T-helper 1 cell (primary cell): Measurements from ENCODE around the gene AR.

Source experiments
- DNase-seq, 5 donors: peaks; one replicate each; pipeline ENCODE4 v3.0.0-alpha.2; 2012 to 2020
- total RNA-seq, 4 donors: gene quantifications; one replicate each; lab custom pipeline; 2026; lab: John Stamatoyannopoulos, UW

Gene AR, protein sequence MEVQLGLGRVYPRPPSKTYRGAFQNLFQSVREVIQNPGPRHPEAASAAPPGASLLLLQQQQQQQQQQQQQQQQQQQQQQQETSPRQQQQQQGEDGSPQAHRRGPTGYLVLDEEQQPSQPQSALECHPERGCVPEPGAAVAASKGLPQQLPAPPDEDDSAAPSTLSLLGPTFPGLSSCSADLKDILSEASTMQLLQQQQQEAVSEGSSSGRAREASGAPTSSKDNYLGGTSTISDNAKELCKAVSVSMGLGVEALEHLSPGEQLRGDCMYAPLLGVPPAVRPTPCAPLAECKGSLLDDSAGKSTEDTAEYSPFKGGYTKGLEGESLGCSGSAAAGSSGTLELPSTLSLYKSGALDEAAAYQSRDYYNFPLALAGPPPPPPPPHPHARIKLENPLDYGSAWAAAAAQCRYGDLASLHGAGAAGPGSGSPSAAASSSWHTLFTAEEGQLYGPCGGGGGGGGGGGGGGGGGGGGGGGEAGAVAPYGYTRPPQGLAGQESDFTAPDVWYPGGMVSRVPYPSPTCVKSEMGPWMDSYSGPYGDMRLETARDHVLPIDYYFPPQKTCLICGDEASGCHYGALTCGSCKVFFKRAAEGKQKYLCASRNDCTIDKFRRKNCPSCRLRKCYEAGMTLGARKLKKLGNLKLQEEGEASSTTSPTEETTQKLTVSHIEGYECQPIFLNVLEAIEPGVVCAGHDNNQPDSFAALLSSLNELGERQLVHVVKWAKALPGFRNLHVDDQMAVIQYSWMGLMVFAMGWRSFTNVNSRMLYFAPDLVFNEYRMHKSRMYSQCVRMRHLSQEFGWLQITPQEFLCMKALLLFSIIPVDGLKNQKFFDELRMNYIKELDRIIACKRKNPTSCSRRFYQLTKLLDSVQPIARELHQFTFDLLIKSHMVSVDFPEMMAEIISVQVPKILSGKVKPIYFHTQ
- total RNA-seq, result 0 to 0.69 (median 0.19) reads per million in 4 donors

DNA sequence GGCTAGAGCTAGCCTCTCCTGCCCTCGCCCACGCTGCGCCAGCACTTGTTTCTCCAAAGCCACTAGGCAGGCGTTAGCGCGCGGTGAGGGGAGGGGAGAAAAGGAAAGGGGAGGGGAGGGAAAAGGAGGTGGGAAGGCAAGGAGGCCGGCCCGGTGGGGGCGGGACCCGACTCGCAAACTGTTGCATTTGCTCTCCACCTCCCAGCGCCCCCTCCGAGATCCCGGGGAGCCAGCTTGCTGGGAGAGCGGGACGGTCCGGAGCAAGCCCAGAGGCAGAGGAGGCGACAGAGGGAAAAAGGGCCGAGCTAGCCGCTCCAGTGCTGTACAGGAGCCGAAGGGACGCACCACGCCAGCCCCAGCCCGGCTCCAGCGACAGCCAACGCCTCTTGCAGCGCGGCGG is at the start of gene AR:
AR (plus strand) TSS at position 204 of the 400 bp plus-strand sequence. CDS start 1,126 bp downstream, outside the sequence.
- no peak for DNase-seq

DNA sequence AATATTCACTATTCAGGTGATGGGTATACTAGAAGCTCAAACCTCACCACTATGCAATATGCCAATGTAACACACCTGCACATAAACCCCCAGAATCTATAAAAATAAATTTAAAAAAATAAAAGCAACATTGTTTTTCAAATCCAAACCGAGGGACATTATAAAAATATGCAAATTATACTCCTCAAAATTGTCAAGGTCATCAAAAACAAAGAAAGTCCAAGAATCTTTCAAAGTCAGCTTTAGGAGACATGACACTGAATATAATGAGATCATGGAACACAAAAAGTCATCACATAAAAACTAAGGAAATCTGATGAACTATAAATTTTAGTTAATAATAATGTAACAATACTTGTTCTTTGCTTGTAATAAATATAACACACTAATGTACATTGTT is 43.2 kb upstream of the AR start:
- no peak for DNase-seq

DNA sequence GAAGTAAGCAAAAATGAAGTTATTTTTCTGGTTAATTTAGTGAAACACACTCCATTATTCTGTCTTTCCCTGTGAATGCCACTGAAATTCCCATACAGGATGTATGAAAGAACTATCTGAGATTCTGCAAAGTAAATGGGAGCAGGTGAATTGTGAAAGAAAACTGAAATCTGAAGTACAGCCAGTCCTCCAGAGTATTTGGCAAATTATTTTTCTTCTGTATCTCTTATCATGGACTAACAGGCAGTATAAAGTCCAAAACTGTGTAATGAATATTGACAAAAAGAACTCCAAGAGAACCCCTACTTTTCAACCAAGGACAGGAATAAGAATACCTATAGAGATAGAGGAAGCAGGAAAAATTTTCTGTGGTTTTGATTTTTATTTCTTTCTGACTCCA is 40.8 kb upstream of the AR start:
- no peak for DNase-seq

GRCh38 chrX:67503453-67503852 is 40.4 kb upstream of the AR start:
- no peak for DNase-seq

- DNase-seq, result no peak
These were observed 23.1 kb upstream of the AR start for GRCh38 chrX:67520671-67521070.

DNA sequence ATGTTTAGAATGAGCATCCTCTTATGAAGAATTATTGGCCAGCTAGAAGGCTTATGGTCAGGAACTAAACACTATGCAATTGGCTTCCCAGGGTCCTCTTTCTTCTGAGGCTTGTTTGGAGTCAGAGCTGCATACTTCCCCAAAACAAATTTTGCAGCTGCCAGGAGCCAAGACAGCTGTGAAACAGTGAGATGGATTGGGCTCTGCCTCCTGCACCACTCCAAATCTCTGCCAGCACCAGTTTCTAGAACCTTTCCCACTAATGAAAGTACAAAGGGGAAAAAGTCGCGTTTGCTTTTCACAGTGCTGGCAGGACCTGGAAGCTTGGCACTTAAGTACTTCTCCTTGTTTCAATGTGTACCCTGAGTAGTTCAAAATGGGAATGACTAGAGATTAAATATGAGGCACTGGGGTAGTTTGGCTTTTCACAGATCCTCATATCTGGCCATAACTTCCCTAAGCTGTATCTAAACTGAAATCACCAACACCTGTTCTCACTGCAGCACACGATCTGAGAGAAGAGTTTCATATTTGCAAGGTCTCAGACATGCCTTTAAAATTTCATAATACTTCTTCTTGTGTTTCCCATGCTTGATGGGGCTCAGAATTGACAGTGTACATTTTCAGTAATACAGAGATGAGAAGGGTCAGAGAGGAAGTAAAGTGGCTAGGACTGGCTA is 20.7 kb upstream of the AR start:
- no peak for DNase-seq

DNA sequence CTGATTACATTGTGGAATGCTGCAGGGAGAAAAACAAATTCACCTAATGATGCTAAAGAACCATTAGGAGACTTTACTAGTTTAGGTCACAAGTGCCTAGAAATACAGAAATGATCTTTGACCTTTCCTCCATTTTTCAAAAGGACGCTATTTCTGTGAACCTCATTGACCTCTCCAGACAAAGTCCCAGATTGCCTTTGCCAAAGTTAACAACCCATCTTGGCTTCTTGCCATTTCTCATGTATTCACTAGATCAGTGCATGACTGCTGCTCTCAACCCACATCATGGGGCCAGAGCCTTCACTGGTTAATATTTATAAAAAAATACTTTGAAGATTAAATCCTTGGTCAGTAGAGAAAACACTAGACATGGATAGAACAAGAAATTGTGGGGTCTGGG is 19.9 kb upstream of the AR start:
- DNase-seq, result no peak

- no peak for DNase-seq
These were observed 19.4 kb upstream of the AR start for GRCh38 chrX:67524428-67524827.

GRCh38 chrX:67524950-67525691 is 18.7 kb upstream of the AR start:
- DNase-seq, result no peak

GRCh38 chrX:67536564-67536963 is 7.3 kb upstream of the AR start:
- DNase-seq, result no peak

DNA sequence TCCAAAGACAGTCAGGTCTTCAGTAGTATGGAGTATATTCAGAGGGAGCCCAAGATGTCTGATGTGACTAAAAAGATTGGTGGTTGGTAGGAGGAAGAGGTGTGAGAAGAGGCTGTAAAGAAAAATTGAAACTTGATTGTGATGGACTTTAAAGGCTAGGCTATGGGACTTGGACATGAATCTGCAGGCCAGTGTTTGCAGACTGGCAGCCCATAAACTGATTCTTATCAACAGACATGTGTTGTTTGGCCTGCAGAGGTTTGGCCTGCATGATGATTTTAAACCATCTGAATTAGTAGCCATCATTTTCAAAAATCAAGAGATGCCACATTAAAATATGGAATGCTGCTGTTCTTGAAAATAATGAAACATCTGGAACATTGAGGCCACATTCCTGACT is 5.4 kb upstream of the AR start:
- DNase-seq, result no peak

DNA sequence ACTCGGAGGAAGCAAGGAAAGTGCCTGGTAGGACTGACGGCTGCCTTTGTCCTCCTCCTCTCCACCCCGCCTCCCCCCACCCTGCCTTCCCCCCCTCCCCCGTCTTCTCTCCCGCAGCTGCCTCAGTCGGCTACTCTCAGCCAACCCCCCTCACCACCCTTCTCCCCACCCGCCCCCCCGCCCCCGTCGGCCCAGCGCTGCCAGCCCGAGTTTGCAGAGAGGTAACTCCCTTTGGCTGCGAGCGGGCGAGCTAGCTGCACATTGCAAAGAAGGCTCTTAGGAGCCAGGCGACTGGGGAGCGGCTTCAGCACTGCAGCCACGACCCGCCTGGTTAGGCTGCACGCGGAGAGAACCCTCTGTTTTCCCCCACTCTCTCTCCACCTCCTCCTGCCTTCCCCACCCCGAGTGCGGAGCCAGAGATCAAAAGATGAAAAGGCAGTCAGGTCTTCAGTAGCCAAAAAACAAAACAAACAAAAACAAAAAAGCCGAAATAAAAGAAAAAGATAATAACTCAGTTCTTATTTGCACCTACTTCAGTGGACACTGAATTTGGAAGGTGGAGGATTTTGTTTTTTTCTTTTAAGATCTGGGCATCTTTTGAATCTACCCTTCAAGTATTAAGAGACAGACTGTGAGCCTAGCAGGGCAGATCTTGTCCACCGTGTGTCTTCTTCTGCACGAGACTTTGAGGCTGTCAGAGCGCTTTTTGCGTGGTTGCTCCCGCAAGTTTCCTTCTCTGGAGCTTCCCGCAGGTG is 637 bp downstream of the AR start:
- DNase-seq, result no peak

DNA sequence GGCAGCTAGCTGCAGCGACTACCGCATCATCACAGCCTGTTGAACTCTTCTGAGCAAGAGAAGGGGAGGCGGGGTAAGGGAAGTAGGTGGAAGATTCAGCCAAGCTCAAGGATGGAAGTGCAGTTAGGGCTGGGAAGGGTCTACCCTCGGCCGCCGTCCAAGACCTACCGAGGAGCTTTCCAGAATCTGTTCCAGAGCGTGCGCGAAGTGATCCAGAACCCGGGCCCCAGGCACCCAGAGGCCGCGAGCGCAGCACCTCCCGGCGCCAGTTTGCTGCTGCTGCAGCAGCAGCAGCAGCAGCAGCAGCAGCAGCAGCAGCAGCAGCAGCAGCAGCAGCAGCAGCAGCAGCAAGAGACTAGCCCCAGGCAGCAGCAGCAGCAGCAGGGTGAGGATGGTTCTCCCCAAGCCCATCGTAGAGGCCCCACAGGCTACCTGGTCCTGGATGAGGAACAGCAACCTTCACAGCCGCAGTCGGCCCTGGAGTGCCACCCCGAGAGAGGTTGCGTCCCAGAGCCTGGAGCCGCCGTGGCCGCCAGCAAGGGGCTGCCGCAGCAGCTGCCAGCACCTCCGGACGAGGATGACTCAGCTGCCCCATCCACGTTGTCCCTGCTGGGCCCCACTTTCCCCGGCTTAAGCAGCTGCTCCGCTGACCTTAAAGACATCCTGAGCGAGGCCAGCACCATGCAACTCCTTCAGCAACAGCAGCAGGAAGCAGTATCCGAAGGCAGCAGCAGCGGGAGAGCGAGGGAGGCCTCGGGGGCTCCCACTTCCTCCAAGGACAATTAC is 1.4 kb downstream of the AR start:
- DNase-seq, result no peak

- no peak for DNase-seq
These were observed 2.2 kb downstream of the AR start for GRCh38 chrX:67545893-67546495.

DNA sequence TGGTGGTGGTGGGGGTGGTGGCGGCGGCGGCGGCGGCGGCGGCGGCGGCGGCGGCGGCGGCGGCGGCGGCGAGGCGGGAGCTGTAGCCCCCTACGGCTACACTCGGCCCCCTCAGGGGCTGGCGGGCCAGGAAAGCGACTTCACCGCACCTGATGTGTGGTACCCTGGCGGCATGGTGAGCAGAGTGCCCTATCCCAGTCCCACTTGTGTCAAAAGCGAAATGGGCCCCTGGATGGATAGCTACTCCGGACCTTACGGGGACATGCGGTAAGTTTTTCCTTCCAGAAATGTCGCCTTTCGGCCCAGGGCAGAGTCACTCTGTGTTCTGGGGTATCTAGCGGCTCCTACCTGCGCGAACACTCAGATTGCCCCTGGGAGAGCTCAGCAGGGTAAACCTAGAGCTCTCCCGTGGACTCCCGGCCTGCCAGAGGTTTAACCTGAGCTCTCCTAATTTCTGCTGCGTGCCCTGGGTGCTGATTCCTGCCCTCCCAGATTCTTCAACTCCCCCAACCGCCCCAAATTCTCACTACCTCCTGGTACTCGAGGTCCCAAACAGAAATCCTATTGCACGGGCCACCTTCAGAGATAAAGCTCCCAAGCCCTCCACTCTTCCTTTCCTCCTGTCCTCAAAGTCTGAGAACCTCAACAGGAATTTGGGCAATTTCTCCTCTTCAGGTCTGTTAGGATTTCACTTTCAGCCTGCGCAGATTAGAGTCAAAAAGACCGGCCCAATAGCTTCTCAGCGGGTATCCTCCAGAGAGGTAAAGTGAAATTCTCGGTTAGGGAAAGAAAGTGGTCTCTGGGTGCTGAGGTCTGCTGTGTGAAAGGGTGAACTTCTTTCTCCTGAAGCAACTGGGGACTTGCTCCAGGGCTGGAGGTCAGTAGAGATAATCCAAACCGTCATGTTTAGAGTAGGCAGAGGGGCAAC is 2.9 kb downstream of the AR start:
- no peak for DNase-seq

DNA sequence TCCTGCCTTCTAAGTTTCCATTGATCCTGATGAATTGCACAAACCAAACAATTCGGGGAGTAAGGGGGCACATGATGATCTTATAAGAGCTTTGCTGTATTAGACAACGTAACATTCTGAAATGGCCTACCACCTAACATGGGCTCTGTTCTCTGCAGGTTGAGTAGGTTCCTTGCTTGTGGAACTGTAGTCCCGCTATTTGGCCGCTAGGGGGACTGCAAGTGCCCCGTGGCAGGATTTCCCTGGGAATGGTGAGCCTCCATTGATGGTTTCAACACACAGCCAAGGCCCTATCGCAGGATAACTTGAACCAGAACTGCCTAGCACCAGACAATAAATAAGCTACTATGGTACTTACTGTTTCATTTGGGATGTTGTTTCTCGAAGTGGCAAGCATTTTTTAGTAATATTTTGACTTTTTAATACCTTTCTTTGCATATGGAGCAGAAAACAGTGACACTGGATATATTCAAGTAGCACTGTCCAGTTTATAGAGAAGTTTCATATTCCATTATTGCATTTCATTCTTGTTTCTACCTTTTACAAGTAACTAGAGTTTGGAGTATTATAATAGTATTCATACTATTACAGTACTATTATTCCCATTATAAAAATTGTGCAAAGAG is 11.9 kb downstream of the AR start:
- peak in 1 of 5 donors; percentile 3 for DNase-seq

DNA sequence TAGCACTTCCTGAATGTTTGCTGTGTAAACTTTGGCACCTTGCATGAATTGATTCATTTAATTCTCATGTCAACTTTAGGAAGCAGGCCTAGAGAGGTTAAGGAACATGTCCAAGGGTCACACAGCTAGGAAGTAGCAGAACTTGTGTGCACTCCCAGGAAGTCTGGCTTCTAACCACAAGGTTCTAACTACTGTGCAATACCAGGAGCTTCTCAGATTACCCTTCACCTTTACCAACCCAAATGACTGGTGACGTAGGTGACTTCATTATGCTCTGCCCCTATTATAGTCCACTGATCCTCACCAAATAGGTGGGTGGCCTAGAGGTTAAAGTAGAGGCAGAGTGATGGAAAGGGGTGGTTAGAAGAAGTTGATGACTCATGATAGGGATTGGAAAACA is 14.4 kb downstream of the AR start:
- DNase-seq, result no peak
